IPS-18c (cell line): ENCODE results near the gene ZNF175.

Experiments
- H3K4me3 ChIP-seq: 2 replicates; pipeline ENCODE4 v1.7.0; 2013; ENCODE audit warnings: low read depth, mild to moderate bottlenecking, low read length, moderate library complexity; ENCODE audit not compliant: insufficient read depth
- H3K9me3 ChIP-seq: one replicate; pipeline ENCODE4 v1.6.1; 2013; ENCODE audit warnings: mild to moderate bottlenecking, low read length, moderate library complexity; ENCODE audit not compliant: control insufficient read depth, insufficient read depth

Gene ZNF175

DNA sequence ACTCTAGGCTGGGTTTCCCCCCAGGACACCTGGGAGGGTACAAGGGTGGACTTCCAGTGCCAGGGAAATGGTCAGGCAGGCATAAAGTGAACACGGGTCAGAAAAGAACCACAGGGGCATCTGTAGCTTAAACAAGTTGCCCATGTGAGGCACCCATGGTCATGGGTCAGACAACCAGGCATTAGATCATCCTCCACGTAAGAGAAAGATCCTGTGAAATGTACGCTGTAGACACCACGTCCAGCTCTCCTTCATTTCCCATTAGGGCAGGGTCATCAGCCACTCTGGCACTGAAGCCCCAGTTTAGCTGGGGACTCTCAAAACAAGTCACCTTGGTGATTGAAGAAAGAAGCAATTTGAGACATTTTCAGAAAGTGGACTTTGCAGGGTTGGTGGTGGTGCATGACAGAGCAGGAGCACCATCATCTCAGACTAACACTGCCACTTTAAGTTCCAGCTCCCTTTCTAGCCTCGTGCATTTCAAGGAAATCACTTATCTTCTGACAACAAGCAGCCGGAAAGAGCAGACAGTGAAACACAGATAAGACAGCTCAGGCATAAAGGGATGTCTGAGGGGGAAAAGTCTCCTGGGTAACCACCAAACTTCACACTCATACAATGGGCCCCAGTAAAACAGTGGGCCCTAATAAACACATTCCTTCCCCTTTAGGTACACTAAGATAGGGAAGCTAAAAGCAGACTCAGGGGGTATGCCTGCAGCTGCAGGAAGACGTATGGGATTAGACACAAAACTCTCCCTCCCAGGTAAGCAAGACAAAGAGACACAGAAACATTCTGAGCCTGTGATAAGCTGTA, 23.5 kb upstream of the ZNF175 start:
- H3K4me3 ChIP-seq: no peak overlapping the region
- no peaks in the 10 kb centered on the region for H3K9me3 ChIP-seq

DNA sequence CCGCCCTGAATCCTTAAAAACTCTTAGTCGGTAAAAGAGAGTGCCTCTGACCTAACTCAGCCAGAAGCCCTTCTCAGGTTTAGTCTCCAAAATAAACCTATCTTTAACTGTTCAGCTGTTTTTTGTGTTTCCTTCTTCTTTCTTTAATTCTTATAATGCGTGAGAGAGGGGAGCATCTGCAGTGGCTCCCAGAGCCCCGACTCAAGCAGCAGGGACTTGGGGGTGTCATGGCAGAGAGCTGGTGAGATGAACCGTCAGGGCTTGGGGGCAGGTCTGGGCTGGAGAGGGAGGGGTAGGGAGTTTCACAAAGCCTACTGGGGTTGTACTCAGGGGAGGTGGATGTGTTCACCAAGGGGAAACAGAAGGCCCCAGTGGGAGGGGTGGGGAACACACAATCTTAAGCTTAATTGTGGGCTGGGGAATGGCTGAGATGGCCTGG, 22.9 kb upstream of the ZNF175 start:
- H3K9me3 ChIP-seq: no peaks in the 10 kb centered on the region
- H3K4me3 ChIP-seq: no peak overlapping the region

- H3K4me3 ChIP-seq: no peak overlapping the region
- no peaks in the 10 kb centered on the region for H3K9me3 ChIP-seq
Measured at GRCh38 chr19:51548891-51549305, 22.2 kb upstream of the ZNF175 start.

DNA sequence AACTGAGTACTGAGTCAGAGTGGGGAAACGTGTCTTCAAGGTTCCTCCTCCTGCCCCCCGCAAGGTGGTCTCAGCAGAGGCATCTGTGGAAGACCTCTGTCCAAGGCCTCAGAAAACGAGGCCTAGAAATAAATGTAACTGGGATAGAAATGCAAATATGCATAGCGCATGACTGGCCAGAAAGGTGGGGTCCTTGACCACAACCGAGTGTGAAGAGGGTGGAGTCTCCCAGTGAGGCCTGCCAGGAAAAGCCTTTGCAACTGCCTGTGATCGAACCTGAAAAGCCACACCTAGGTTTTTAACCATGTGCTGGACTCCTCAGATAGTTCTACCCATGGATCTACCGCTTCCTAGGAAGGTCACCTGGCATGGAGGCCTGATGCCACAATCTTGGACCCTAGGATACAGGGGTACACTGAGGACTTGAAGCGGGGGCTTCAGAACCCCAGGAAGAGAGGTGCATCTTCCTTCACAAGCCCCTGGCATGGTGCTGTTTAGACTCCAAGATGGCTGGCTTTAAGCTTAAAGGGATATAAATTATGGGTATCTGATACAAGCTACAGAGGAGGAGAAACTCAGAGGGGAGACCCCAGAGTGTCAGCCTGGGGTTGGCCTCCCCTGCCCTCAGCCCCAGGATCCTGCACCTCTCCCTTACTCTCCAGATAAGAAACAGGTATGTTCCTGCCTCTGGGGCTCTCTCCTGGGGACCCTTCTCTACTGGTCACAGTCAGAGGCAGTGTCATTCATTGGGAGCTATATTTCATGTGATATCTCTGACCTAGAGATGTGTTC, 21.4 kb upstream of the ZNF175 start:
- no peak overlapping the region for H3K4me3 ChIP-seq
- H3K9me3 ChIP-seq: no peaks in the 10 kb centered on the region

DNA sequence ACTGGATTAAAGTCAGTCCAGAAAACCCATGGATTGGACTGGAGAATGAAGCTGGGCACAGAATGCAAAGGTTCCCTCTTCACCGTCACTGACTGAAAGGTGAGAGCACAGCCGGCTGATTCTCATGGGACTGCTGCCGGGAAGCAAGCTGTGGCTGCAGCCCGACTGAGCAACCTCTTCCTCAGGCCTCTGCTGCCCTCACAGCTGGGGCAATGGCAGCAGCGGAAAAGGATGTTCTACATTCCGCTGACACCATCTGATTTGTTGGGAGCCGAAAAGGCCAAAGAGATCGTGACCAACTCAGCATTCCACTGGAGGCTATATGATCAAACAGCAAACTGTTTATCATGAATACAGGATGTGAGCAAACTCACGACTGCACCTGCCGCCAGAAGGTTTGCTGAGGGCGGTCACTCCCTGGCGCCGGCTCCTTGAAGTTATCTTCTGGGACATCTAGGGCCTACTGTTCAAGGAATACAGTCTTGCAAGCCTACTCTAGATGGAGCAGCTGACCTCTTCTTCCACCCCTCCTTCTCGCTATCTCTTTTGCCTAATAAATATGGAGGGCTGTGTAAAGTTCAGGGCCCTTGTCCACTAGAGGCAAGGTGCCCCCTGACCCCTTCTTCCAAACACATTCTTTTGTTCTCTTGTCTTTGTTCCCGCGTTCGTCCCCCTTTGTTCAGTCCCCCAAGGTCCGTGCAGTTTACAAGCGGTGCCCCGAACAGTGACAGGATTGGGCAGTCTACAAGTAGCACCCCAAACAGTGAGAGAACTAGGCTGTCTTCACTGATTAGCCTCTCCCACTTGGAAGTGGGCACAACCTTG, 20.0 kb upstream of the ZNF175 start:
- Histone ChIP-seq H3K9me3 (no peaks in the 10 kb centered on the region), H3K4me3 (no peak overlapping the region)

DNA sequence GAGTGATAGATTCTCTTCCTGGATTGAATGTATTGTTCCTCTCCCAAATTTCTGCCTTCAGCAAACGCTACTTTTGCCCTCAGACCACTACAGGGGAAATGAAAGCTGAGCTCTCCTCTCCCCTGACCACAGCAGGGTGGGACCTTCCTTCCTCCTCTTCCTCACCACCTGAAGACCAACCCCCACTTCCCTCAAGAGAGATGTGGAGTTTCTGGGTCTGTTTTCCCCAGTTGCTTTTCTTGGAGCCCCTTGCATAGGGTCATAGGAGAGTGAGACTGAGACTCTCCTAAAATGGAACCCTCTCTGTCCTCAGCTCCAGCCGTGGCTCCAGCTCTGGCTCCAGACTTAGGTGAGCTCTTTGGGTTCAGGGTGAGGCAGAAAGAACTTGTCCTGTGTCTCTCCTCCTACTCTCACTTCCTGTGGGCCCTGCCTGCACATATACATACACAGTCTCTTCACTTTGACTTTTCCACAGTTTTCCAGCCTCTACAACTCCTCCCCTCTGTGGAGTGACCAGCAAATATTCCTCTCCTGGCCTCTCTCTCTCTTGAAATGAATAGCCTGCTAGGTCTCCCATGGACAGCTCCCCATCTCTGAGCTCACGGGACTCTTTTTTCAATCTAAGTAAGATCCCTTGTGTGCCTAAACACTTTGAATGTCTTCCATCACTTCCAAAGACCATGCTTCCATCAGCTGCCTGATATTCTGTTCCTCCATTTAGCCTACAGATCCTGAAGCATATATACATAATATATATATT, 19.2 kb upstream of the ZNF175 start:
- no peak overlapping the region for H3K4me3 ChIP-seq

GRCh38 chr19:51552608-51552995, 18.5 kb upstream of the ZNF175 start:
- H3K4me3 ChIP-seq: no peak overlapping the region
- no peaks in the 10 kb centered on the region for H3K9me3 ChIP-seq

More for the DNA sequence above, 19.2 kb upstream of the ZNF175 start:
- H3K9me3 ChIP-seq: no peaks in the 10 kb centered on the region

DNA sequence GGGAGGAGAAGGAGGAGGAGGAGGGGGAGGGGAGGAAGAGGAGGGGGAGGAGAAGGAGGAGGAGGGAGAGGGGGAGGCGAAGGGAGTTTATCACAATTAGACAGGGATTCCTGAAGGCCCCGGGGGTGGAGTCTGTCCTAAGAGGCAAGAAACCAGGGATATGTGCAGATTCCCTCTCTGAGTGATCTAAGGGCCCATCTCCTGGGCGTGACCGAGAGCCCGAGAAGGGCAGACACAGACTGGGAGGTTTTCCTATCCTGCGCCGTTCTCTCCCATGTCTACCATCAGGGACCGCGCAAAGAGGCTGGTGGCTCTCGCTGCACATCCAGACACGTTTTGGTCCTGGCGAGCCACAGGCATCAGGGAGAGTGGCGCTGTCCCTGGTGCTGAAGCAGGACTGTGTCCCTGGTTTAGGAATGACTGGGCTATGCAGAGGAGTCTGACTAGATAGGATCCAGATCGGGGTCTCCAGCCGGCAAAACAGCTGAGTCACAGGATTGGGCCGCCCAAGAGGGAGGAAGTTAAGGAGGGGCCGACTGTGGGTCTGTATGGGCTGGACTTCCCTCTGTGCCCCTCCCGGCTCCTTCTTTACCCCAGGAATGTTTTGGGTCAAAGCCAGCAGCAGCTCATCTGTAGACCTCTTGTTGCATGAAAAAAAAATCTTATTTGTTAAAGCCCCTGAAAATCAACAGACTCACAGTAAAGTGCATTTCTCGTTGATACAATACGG, 17.9 kb upstream of the ZNF175 start:
- no peak overlapping the region for H3K4me3 ChIP-seq
- no peaks in the 10 kb centered on the region for H3K9me3 ChIP-seq

DNA sequence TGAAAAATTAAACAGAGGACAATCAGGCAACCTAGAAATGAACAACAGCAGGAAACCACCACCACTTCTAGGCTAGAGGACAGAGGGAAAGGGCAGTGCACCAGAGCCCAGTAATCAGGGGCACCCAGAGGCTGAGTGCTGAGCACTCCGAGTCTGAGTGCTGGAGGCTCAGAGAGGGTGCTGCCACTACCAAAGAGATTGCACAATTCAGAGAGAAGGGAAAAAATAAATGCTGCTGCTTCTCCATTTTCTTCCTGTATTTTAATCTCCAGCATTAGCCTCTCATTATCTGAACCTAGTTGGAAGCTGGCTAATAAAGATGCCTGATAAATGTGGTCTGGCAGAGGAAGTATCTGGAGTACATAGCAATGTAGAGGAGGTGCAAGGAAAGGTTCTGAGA, 11.8 kb upstream of the ZNF175 start:
- no peaks in the 10 kb centered on the region for H3K9me3 ChIP-seq

GRCh38 chr19:51560339-51560738, 10.7 kb upstream of the ZNF175 start:
- no peaks in the 10 kb centered on the region for H3K9me3 ChIP-seq
- H3K4me3 ChIP-seq: no peak overlapping the region

More for the DNA sequence above, 11.8 kb upstream of the ZNF175 start:
- H3K4me3 ChIP-seq: no peak overlapping the region

DNA sequence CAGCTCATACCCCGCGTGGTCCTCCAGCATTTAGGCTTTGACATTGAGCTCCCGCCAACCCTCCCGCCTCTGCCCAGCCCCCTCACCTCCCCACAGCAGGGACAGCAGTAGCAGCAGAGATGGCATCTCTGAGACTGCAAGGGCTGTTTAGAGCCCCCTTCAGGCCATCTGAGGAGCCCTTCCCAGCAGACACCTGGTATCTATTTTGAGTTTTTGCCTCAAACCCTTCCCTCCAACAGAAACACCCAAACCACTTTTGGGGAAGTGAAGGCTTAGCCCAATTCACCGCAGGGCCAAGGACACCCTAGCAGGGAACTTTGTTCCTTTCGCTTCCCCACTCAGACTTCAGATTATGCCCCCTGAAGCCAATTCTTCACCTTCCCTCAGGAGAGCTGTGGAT, 6.3 kb upstream of the ZNF175 start:
- Histone ChIP-seq H3K4me3 (no peak overlapping the region), H3K9me3 (no peaks in the 10 kb centered on the region)

GRCh38 chr19:51565583-51565982, 5.5 kb upstream of the ZNF175 start:
- Histone ChIP-seq H3K9me3 (no peaks in the 10 kb centered on the region), H3K4me3 (no peak overlapping the region)

- H3K4me3 ChIP-seq: no peak overlapping the region
Measured at GRCh38 chr19:51566489-51567100, 4.5 kb upstream of the ZNF175 start.

DNA sequence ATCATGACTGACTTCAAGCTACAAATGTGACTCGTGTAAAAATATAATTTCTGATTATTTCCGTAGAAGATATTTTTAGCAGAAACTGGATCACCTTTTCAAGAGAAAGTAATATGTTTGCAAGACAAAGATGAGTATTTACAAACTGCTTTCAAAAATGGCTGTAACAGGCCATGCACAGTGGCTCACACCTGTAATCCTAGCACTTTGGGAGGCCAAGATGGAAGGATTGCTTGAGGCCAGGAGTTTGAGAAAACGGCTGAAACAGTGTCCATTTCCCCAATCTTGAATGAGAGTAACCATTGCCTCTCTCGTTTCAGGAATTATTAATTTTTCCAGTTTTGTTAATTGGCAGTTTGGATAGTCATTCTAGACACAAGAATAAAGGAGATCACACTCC, 3.5 kb upstream of the ZNF175 start:
- Histone ChIP-seq H3K4me3 (no peak overlapping the region), H3K9me3 (no peaks in the 10 kb centered on the region)

More at GRCh38 chr19:51566489-51567100, 4.5 kb upstream of the ZNF175 start:
- no peaks in the 10 kb centered on the region for H3K9me3 ChIP-seq

GRCh38 chr19:51568456-51568855, 2.6 kb upstream of the ZNF175 start:
- Histone ChIP-seq H3K9me3 (no peaks in the 10 kb centered on the region), H3K4me3 (no peak overlapping the region)

- H3K4me3 ChIP-seq: peak overlapping the region; percentile 82
Measured at GRCh38 chr19:51571599-51571998, 516 bp downstream of the ZNF175 start.

More at GRCh38 chr19:51571599-51571998, 516 bp downstream of the ZNF175 start:
- no peaks in the 10 kb centered on the region for H3K9me3 ChIP-seq
